8988T (cell line): ENCODE results near the gene ICAM5.
"Not testable (repeated sequence)": the region's sequence is repeated elsewhere in the genome, so short reads cannot be mapped to it uniquely, and the experiment has no call there.

ENCODE experiments used
- DNase-seq: peaks from one replicate; pipeline ENCODE4 v3.0.0; 2011

ICAM5 gene

GRCh38 chr19:10321417-10321797, 31.7 kb downstream of the ICAM5 start:
- no peak for DNase-seq

- DNase-seq, result no peak
Measured at GRCh38 chr19:10321874-10322835, 32.4 kb downstream of the ICAM5 start.

- no peak for DNase-seq
Measured at GRCh38 chr19:10325732-10326131, 36.0 kb downstream of the ICAM5 start.

- DNase-seq, result no peak
Measured at GRCh38 chr19:10327793-10328192, 38.0 kb downstream of the ICAM5 start.

GRCh38 chr19:10328558-10329429, 39.0 kb downstream of the ICAM5 start:
- no peak for DNase-seq

- no peak for DNase-seq
Measured at GRCh38 chr19:10329555-10329954, 39.8 kb downstream of the ICAM5 start.

GRCh38 chr19:10332158-10332964, 42.6 kb downstream of the ICAM5 start:
- DNase-seq, result no peak

- DNase-seq, result peak; percentile 88
Measured at GRCh38 chr19:10332965-10333757, 43.4 kb downstream of the ICAM5 start, which contains the start of gene RAVER1. RAVER1 (minus strand) TSS chr19:10333529; CDS start chr19:10333507, 22 bp downstream.

GRCh38 chr19:10333758-10334587, 44.2 kb downstream of the ICAM5 start:
- DNase-seq, result no peak

GRCh38 chr19:10334588-10335351, 45.0 kb downstream of the ICAM5 start:
- peak; percentile 53 for DNase-seq

GRCh38 chr19:10335352-10335985, 45.7 kb downstream of the ICAM5 start:
- no peak for DNase-seq

- not testable (repeated sequence) for DNase-seq
Measured at GRCh38 chr19:10336725-10337124, 47.0 kb downstream of the ICAM5 start.

GRCh38 chr19:10338940-10339339, 49.2 kb downstream of the ICAM5 start:
- DNase-seq, result no peak

- DNase-seq, result no peak
Measured at GRCh38 chr19:10339380-10339960, 49.7 kb downstream of the ICAM5 start, which contains the start of gene ICAM3. ICAM3 (minus strand) TSS chr19:10339624; CDS start chr19:10339614, 10 bp downstream.

- no peak for DNase-seq
Measured at GRCh38 chr19:10339977-10340376, 50.2 kb downstream of the ICAM5 start.

- no peak for DNase-seq
Measured at GRCh38 chr19:10343495-10343894, 53.7 kb downstream of the ICAM5 start.

GRCh38 chr19:10344780-10345179, 55.0 kb downstream of the ICAM5 start:
- no peak for DNase-seq
